ENCODE measurements around the gene FAM81A.
"Not testable (repeated sequence)": the region's sequence is repeated elsewhere in the genome, so short reads cannot be mapped to it uniquely, and the experiment has no call there.

The FAM81A gene

DNA sequence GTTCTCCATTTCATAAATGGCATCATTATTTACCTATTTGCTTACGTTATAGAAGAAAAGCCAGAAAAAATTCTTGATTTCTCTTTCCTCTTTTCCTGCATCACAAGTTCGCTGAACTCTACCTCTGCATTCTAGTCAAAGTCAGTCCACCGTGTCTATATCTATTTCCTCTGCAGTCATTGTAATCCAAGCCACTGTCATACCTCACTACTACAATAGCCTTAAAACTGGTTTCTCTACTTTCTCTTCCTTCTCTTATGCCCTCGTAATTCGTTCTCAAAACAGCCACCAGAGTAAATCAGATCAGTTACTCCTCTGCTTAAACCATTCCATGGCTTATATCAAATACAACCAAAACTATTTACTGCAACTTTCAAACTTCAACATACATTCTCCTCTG, 13.4 kb upstream of the FAM81A start:
- no peak for DNase-seq (ENCODE audit: low read depth)

GRCh38 chr15:59428898-59429297, 9.1 kb upstream of the FAM81A start:
- DNase-seq (ENCODE audit: low read depth): not testable (repeated sequence)

DNA sequence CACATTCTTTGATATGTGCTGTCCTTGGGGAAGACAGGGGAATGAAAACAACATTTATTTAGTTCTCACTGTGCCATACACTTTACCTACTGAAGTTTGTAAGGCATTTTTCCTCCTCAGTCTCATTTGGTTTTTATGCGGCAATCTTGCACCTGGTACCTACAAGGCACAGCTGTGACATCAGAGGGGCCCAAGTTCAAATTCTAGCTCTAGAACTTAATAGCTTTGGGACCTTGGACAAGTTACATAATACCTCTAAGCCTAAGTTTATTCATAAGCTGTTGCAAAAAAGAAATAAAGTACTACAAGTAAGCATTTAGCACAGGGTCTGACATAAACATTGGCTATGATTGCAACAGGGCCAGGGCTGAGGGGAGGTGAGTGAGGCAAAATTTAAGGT, 5.6 kb upstream of the FAM81A start:
- no peak for DNase-seq (ENCODE audit: low read depth)

DNA sequence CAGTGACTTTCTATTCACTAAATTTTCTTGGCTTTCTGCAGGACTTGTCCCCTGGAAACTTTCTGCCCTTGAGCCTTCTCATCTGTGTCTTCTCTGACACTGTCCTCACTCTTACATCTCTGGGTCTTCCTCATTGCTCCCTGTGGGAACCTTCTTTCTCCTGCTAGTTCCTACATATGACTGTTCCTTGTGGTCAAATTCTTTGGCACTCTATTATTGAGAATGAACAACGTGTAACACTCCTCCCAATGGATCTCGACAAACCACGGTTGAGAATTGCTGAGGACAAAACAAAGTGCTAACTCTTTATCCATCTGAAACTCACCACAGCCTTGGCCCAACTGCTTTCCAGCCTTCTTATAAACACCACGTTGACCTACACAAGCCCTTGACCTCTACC, 3.5 kb upstream of the FAM81A start:
- no peak for DNase-seq (ENCODE audit: low read depth)

DNA sequence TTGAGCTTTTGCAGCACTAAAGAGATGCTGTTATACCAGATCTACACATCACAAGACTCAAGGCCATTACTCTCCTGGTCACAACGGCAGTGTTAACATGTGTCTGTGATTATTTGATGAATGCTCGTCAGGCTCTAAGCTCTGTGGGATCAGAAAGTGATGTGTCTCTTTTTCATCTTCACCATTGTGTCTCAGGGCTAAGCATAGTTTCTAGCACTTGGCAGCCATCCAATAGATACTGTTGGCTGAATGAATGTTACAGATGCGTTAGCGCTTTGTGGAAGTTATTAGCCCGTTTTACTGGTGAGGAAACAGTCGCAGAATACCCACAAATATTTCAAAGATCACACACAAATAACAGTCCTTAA, 1.2 kb upstream of the FAM81A start:
- no peak for DNase-seq (ENCODE audit: low read depth)

DNA sequence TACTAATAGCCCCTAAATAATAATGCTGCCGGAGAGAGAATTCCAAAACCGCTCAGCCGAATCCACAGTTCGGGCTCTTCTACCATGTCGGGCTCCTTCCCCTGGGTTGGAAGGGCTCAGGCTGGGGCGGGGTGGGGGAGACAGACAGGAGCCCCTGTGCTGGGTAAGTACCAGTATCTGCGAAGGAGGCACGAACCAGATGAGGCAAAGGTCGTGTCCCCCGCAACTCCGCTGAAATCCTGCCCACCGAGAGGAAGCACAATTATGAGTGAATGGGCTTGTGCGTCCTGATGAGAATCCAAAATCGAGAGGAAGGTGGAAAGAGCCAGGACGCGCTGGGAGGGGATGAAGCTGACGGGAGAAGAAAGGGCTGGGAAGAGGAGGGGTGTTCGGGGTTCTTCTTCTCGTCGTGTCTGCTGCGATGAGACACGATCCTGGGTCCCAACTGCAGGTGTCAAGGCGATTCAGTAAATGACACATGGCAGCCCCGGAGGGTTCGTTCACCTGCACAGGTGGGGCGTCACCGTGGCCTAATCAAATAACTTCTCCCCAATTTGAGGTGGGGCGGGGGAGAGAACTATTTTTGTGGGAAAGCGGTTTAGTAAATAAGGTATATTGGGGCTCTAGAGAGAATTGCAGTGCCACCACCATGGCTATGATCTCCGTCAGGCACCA, 707 bp upstream of the FAM81A start:
- DNase-seq (ENCODE audit: low read depth): no peak

GRCh38 chr15:59438625-59439290, 772 bp downstream of the FAM81A start:
- DNase-seq (ENCODE audit: low read depth): no peak

DNA sequence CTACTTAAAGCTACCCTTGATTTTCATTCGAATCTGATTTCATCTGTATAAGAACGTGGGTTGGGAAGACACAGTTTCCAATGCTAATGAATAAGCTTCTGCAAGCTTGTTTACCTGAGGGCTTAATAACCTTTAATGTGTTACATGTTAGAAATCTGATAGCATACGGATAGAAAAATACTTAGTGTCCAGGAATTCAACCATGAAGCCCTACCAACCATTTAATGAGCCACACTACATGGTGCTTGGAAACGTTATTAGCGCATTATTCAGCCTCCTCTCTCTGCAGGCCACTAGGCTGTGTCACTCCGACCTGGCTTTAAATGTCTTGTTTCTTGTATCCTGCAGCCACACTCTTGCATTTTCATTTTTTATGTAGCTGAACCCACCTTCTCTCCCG, 1.6 kb downstream of the FAM81A start:
- DNase-seq (ENCODE audit: low read depth): no peak

DNA sequence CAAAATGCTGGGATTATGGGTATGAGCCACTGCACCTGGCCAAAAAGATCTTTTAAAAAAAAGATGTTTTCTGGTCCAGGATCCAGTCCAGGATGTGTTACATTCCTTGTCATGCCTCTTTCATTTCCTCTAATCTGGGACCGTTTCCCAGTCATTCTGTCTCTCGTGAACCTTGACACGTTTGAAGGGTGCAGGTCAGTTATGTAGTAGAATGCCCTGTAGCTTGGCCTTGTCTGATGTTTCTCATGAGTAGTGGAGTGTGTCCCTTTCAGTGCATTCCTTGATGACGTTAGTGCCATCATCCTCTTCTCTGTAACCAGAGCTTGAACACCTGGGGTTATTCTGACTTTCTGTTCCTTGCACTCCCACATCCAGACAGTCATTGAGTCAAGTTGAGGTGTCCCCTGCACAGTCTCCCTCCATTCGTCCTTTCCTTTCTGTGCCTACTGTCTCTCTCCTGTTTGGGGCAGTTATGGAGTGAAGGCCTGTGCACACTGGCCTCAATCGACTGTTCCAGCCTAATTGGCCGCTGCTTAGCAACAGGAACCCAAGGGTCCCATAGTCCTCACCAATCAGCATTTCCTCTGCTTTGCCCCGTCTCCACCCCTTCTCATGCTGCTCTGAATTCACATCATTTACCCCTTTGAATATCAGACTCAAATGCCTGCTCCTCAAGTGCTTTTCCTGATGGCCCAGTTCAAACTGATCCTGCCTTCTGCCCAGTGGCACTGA, 5.5 kb downstream of the FAM81A start:
- no peak for DNase-seq (ENCODE audit: low read depth)

GRCh38 chr15:59444081-59444835, 6.3 kb downstream of the FAM81A start:
- DNase-seq (ENCODE audit: low read depth): no peak

DNA sequence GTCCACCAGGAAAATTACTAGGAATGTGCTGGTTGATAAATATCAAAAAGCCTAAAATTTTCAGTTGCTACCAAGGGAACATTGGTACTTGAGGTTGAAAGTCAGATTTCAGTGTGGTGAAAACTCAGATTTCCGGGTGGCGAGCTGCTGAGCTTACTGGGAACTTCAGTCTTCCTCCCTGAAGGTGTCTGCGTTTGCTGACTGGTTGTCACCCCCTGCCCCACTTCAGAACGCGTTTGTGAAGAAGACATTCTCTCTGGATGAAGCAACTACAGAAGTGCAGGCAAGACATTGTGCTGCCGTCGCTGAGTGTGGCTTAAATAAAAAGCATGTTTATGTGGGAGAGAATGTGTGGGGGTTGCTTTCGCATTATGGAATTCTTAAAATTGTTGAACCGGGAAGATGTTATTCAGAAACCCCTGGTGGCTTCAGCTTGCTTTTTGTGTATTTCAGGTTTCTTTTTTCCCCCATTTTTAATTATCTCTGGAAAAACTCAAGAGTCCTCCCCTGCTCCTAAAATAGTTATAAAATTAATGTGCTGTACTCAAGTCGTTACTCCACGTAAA, 7.1 kb downstream of the FAM81A start:
- no peak for DNase-seq (ENCODE audit: low read depth)

DNA sequence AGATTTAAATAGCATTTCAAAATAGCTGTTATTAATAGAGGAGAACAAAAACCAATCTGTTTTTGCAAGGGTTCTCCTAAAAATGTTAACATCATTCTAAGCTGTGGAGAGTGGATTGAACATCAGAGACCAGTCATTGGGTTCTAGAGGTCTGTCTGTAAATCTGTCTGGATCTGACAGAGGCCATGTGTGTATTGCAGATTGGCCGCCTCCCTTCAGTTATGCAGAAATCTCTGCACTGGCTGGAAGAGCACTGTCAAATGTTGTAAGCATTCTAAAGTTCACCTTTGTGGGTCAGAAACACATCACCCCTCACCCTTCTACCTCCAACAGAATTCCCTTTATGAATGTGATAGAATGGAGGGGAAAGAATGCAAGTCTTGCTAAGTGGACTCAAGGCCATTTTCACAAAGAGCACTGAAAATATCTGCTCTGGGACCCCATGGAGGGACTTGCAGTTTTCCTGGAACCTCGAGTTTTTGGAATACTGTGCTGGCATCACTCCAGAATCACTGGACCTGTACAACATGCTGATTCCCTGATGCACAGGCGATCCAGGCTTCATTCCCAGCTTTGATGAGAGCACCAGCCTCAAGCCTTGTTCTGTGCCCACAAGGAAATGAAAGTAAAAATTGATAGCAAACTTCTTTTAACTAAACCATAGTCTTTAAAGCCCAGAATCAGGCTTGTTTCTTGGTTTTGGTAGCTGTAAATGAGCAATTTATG, 8.4 kb downstream of the FAM81A start:
- no peak for DNase-seq (ENCODE audit: low read depth)

DNA sequence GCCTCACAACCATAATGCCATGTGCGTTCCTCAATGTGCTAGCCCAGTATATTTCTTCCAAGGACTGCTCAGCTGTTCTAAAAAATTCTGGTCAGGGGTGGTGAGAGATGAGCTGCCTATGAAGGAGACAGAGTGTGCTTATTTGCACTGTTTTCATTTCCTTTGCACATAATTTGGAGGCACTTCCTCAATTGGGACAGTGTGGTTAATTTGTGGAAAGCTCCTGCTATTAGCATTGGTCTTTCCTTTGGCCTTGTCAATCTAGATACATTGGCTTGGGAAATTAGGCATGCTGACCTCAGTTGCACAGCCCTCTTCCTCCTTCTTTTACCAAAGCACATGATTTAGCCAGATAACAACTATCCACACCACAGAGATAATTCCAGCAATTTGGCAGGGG, 9.4 kb downstream of the FAM81A start:
- DNase-seq (ENCODE audit: low read depth): no peak

DNA sequence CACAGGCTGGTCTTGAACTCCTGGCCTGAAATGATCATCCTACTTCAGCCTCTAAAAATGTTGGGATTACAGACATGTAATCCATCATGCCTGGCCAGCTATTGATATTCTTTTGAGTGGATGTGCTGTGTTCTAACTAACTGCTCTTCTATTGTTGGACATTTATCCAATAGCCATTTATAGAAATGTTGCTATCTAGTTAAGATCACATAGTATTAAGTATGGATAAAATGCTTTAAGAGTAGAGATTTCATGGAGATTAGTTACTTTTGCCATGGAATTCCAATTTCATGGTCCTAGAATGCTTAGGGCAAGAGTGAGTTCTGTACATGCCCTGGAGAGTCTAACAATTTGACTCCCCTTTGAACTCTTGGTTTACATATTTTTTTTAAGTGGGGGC, 10.9 kb downstream of the FAM81A start:
- no peak for DNase-seq (ENCODE audit: low read depth)

GRCh38 chr15:59453474-59454215, 15.7 kb downstream of the FAM81A start:
- no peak for DNase-seq (ENCODE audit: low read depth)

- DNase-seq (ENCODE audit: low read depth): no peak
Measured at GRCh38 chr15:59456114-59456513, 18.1 kb downstream of the FAM81A start.

GRCh38 chr15:59457103-59457502, 19.1 kb downstream of the FAM81A start:
- DNase-seq (ENCODE audit: low read depth): no peak

DNA sequence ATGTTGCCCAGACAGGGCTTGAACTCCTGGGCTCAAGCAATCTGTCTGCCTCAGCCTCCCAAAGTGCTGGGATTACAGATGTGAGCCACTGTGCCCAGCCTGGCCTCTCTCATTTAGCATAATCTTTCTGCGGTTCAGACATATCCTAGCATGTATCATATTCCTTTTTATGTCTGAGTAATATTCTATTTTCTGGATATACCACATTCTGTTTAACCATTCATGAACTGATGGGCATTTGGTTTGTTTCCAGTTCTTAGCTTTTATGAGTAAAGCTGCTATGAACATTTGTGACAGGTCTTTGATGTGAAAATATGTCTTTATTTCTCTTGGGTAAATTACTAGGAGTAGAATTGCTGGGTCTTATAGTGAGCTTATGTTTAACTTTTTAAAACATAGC, 23.5 kb downstream of the FAM81A start:
- DNase-seq (ENCODE audit: low read depth): no peak

DNA sequence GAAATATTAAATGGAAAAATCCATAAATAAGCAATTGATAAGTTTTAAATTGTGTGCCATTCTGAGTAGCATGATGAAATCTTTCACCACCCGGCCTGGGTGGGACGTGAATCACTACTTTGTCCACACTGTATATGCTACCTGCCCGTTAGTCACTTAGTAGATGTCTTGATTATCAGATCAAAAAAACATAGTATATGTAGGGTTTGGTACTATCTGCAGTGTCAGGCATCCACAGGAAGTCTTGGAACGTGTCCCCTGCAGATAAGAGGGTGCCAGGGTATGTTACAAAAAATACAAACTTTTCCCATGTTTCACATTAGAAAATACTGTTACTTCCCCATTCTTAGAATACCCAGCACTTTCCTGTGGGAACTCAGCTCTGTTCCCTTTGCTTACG, 35.2 kb downstream of the FAM81A start:
- no peak for DNase-seq (ENCODE audit: low read depth)

- DNase-seq (ENCODE audit: low read depth): not testable (repeated sequence)
Measured at GRCh38 chr15:59475161-59475560, 37.2 kb downstream of the FAM81A start.

DNA sequence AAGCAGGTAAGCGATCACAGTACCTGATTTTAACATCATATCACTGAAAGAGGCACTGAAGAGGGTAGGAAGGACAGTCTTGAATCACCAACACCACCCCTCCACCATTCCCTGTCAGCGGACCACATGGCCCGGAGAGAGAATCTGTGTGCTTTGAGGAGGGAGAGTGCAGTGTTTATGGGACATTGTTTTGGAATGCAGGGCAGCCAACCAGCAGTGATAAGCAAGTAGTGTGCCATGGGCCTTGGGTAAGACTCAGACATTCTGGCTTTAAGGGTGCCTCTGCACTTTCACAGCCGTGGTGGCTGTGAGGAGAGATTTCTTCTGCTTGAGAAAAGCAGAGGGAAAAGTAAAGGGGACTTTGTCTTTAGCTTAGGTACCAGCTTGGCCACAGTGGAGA, 46.4 kb downstream of the FAM81A start:
- DNase-seq (ENCODE audit: low read depth): no peak
